Kidney capillary endothelial cell (primary cell): ENCODE measurements around the gene MMP14.
A peak's percentile ranks its signal among the peaks of the same experiment; 100 is the strongest.

Experiments
- DNase-seq: peaks from one replicate; pipeline ENCODE4 v3.0.0-alpha.2; 2018; ENCODE audit warnings: low spot score

Gene MMP14

GRCh38 chr14:22884738-22885523 lies 48.5 kb downstream of the MMP14 start:
- DNase-seq, result no peak

GRCh38 chr14:22885975-22886374 lies 49.6 kb downstream of the MMP14 start:
- no peak for DNase-seq

GRCh38 chr14:22886500-22887259 lies 50.3 kb downstream of the MMP14 start:
- peak; percentile 29 for DNase-seq

- DNase-seq, result no peak
Measured at GRCh38 chr14:22887260-22887989, 51.0 kb downstream of the MMP14 start.

GRCh38 chr14:22887990-22888378 lies 51.6 kb downstream of the MMP14 start:
- no peak for DNase-seq

GRCh38 chr14:22888662-22889061 lies 52.3 kb downstream of the MMP14 start:
- DNase-seq, result no peak

GRCh38 chr14:22890416-22890815 lies 54.0 kb downstream of the MMP14 start:
- DNase-seq, result no peak

GRCh38 chr14:22892488-22892887 lies 56.1 kb downstream of the MMP14 start:
- no peak for DNase-seq

GRCh38 chr14:22893706-22894105 lies 57.3 kb downstream of the MMP14 start:
- DNase-seq, result no peak

GRCh38 chr14:22895402-22895801 lies 59.0 kb downstream of the MMP14 start:
- DNase-seq, result no peak

- no peak for DNase-seq
Measured at GRCh38 chr14:22896356-22896755, 60.0 kb downstream of the MMP14 start.

- no peak for DNase-seq
Measured at GRCh38 chr14:22896760-22897159, 60.4 kb downstream of the MMP14 start.

- DNase-seq, result no peak
Measured at GRCh38 chr14:22897357-22897756, 61.0 kb downstream of the MMP14 start.
